Loucy (cell line): ENCODE measurements around the gene TRMU.

Experiments used
- H2AFZ ChIP-seq: fragments of 200-600 bp; sonication (generic); 2 replicates; pipeline ENCODE4 v1.6.0; 2016; ENCODE audit warnings: antibody characterized with exemption, mild to moderate bottlenecking, low read length, moderate library complexity
- H3F3A ChIP-seq: fragments of 200-600 bp; 2 replicates; pipeline ENCODE4 v1.6.0; 2016; ENCODE audit warnings: antibody characterized with exemption, low read depth, mild to moderate bottlenecking
- H3K27me3 ChIP-seq: fragments of 200-600 bp; sonication (generic); 2 replicates; pipeline ENCODE4 v1.6.1; 2014; ENCODE audit warnings: low read length, mild to moderate bottlenecking; ENCODE audit not compliant: insufficient read depth, poor library complexity, severe bottlenecking
- H3K36me3 ChIP-seq: fragments of 200-600 bp; sonication (generic); 2 replicates; pipeline ENCODE4 v1.6.1; 2016; ENCODE audit warnings: low read length; ENCODE audit not compliant: insufficient read depth
- H3K4me1 ChIP-seq: fragments of 200-600 bp; sonication (generic); 2 replicates; pipeline ENCODE4 v1.5.1; 2014; ENCODE audit warnings: low read length, mild to moderate bottlenecking; ENCODE audit not compliant: insufficient read depth, poor library complexity, severe bottlenecking
- H3K4me2 ChIP-seq: fragments of 200-600 bp; sonication (generic); 2 replicates; pipeline ENCODE4 v1.6.0; 2014; ENCODE audit warnings: antibody characterized with exemption, low read length, low read depth, mild to moderate bottlenecking; ENCODE audit not compliant: poor library complexity, severe bottlenecking
- H3K4me3 ChIP-seq: fragments of 200-600 bp; sonication (generic); 2 replicates; pipeline ENCODE4 v1.5.1; 2014; ENCODE audit warnings: low read length, mild to moderate bottlenecking, mixed read lengths; ENCODE audit not compliant: poor library complexity, severe bottlenecking
- H3K79me2 ChIP-seq: fragments of 200-600 bp; sonication (generic); 2 replicates; pipeline ENCODE4 v1.6.1; 2014; ENCODE audit warnings: low read length; ENCODE audit not compliant: insufficient read depth
- H3K9ac ChIP-seq: fragments of 200-600 bp; sonication (generic); 2 replicates; pipeline ENCODE4 v1.6.0; 2014; ENCODE audit warnings: mild to moderate bottlenecking, low read depth, low read length, moderate library complexity; ENCODE audit not compliant: poor library complexity, severe bottlenecking
- H3K9me2 ChIP-seq: fragments of 200-600 bp; sonication (generic); replicated peaks from 2 replicates; pipeline ENCODE4 v1.6.1; 2016; ENCODE audit warnings: low read depth, low read length, mixed read lengths
- H3K9me3 ChIP-seq: fragments of 200-600 bp; sonication (generic); 2 replicates; pipeline ENCODE4 v1.6.1; 2014; ENCODE audit warnings: mild to moderate bottlenecking, antibody characterized with exemption, low read length, low read depth; ENCODE audit not compliant: insufficient read depth
- H4K20me1 ChIP-seq: fragments of 200-600 bp; sonication (generic); 2 replicates; pipeline ENCODE4 v1.6.0; 2014; ENCODE audit warnings: antibody characterized with exemption, low read length, mild to moderate bottlenecking; ENCODE audit not compliant: insufficient read depth, poor library complexity, severe bottlenecking
- EZH2phosphoT487 ChIP-seq: fragments of 200-600 bp; IDR thresholded peaks from 2 replicates; pipeline ENCODE4 v1.6.1; 2018; ENCODE audit warnings: antibody characterized with exemption, mild to moderate bottlenecking, moderate library complexity, borderline replicate concordance
- TF ChIP-seq, protein P1 (sequence below): fragments of 200-600 bp; sonication (generic); conservative IDR thresholded peaks from 2 replicates; pipeline ENCODE4 v1.5.1; 2014; ENCODE audit warnings: mild to moderate bottlenecking, antibody characterized with exemption, low read length

TRMU gene

DNA sequence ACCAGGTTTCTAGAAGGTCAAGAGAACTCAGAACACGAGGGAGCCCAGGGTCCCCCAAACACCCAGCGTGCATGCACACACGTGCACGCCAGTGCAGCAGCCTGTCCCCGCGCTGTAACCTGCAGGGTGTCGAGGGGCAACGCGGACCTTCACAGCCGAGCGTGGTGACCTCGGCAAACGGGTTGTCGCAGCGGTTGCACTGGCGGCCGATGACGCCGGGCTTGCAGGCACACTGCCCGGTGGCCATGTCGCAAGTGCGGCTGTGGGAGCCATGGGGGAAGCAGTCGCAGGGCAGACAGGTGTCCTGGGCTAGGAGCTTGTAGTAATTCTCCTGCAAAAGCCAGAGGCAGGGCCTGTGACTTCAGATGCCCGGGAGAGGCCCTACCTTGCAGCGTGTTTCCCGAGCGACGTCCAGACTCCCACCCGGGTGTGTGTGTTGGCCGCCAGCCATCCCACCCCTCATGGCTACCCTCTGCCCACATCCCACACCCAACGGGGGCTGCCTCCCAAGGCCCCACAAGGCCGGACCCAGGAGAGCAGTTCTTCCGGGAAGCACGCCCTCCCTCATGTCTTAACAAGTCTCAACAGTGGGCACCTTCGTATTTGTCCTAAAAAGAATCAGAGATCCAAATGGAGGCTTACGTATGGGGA, 56.1 kb downstream of the TRMU start:
- no peaks in the 10 kb centered on the region for H4K20me1 ChIP-seq
- H3K4me1 ChIP-seq = no peaks in the 10 kb centered on the region
- TF ChIP-seq EZH2phosphoT487 = no peak
- TF ChIP-seq, protein P1, sequence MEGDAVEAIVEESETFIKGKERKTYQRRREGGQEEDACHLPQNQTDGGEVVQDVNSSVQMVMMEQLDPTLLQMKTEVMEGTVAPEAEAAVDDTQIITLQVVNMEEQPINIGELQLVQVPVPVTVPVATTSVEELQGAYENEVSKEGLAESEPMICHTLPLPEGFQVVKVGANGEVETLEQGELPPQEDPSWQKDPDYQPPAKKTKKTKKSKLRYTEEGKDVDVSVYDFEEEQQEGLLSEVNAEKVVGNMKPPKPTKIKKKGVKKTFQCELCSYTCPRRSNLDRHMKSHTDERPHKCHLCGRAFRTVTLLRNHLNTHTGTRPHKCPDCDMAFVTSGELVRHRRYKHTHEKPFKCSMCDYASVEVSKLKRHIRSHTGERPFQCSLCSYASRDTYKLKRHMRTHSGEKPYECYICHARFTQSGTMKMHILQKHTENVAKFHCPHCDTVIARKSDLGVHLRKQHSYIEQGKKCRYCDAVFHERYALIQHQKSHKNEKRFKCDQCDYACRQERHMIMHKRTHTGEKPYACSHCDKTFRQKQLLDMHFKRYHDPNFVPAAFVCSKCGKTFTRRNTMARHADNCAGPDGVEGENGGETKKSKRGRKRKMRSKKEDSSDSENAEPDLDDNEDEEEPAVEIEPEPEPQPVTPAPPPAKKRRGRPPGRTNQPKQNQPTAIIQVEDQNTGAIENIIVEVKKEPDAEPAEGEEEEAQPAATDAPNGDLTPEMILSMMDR = no peak
- no peaks in the 10 kb centered on the region for H3K9me2 ChIP-seq
- no peaks in the 10 kb centered on the region for H3K36me3 ChIP-seq
- no peaks in the 10 kb centered on the region for H3K79me2 ChIP-seq
- no peak overlapping the region for H3K4me3 ChIP-seq
- H3F3A ChIP-seq = no peaks in the 10 kb centered on the region
- no peaks in the 10 kb centered on the region for H3K27me3 ChIP-seq
- H3K9ac ChIP-seq = no peak overlapping the region
- no peak overlapping the region for H2AFZ ChIP-seq
- no peaks in the 10 kb centered on the region for H3K9me3 ChIP-seq
- no peak overlapping the region for H3K4me2 ChIP-seq

DNA sequence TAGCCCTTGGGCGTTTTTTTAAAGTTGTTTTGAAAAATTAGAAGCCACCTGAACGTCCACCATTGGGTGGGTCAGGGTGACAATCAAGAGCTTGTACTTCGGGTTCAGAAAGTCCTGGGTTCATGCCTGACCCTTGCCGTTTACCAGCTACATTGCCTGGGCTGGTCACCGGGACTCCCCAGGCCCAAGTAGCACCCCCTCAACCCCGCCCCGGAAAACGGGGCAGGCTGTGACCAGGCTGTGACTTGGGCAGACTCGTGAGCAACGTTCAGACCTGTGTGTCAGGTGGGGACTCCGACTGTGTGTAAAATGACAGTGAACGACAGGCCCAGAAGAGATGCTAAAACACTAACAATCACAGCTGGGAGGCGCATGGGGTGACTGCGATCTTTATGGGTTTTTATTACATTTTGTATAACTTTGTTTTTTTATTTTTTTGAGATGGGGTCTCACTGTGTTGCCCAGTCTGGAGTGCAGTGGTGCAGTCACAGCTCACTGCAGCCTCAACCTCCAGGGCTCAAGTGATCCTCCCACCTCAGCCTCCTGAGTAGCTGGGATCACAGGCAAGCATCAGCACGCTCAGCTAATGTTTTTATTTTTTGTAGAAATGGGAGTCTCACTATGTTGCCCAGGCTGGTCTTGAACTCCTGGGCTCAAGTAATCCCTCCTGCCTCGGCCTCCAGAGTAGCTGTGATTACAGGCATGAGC, 56.8 kb downstream of the TRMU start:
- no peak overlapping the region for H3K9ac ChIP-seq
- no peaks in the 10 kb centered on the region for H3K27me3 ChIP-seq
- H3K9me2 ChIP-seq = no peaks in the 10 kb centered on the region
- no peaks in the 10 kb centered on the region for H3K79me2 ChIP-seq
- H3F3A ChIP-seq = no peaks in the 10 kb centered on the region
- H3K4me3 ChIP-seq = no peak overlapping the region
- no peaks in the 10 kb centered on the region for H3K36me3 ChIP-seq
- H3K4me1 ChIP-seq = no peaks in the 10 kb centered on the region
- TF ChIP-seq EZH2phosphoT487 = no peak
- TF ChIP-seq, protein P1 = no peak
- H2AFZ ChIP-seq = no peak overlapping the region
- no peak overlapping the region for H3K4me2 ChIP-seq
- H4K20me1 ChIP-seq = no peaks in the 10 kb centered on the region
- no peaks in the 10 kb centered on the region for H3K9me3 ChIP-seq

DNA sequence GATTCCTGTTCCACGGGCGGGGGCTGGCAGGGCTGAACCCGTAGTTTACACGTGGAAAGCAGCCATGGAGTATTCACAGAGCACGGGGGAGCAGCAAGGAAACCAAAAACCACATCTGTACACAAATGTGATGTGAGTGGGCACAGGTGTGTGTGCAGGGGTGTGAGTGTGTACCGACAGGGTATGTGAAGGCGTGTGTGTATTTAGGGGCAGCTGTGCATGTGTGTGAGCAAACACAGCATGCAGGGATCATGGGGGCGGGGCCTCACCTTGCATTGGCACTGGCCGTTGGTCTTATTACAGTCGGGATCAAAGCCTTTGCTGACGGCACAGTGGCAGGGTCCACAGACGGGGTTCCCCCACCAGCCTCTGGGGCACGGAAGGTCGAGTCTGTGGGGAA, 58.4 kb downstream of the TRMU start:
- H4K20me1 ChIP-seq = no peaks in the 10 kb centered on the region
- no peak for TF ChIP-seq EZH2phosphoT487
- TF ChIP-seq, protein P1 = no peak
- H2AFZ ChIP-seq = no peak overlapping the region
- no peaks in the 10 kb centered on the region for H3K79me2 ChIP-seq
- H3K4me1 ChIP-seq = no peaks in the 10 kb centered on the region
- no peak overlapping the region for H3K4me2 ChIP-seq
- no peaks in the 10 kb centered on the region for H3K9me3 ChIP-seq
- no peaks in the 10 kb centered on the region for H3F3A ChIP-seq
- no peaks in the 10 kb centered on the region for H3K27me3 ChIP-seq
- no peaks in the 10 kb centered on the region for H3K36me3 ChIP-seq
- no peak overlapping the region for H3K9ac ChIP-seq
- no peaks in the 10 kb centered on the region for H3K9me2 ChIP-seq
- H3K4me3 ChIP-seq = no peak overlapping the region
